ENCODE measurements around the gene LRRC25.
"Not testable (repeated sequence)": the region's sequence is repeated elsewhere in the genome, so short reads cannot be mapped to it uniquely, and the experiment has no call there.

DNA sequence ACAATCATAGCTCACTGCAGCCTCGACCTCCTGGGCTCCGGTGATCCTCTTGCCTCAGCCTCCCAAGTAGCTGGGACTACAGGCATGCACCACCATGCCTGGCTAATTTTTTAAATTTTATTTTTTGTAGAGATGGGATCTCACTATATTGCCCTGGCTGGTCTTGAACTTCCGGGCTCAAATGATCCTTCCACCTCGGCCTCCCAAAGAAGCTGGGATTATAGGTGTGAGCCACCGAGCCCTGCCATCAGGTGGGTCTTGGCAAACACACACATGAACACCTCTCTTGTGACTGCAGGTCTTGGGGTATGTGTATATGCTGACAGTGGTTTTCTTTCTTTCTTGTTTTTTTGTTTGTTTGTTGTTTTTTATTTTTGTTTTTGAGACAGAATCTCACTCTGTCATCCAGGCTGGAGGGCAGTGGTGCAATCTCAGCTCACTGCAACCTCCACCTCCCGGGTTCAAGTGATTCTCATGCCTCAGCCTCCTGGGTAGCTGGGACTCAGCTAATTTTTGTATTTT lies 48.5 kb downstream of the LRRC25 start:
- not testable (repeated sequence) for TF ChIP-seq POLR2AphosphoS5, POLR2A, SPI1 (IDR thresholded peaks at IDR 0.05; ENCODE audit: low read depth, low read length)

All from GM12891 (cell line).